IMR-90 (cell line): ENCODE results near the gene SBF2. TPM values are rescaled to one million over a fixed set of nuclear protein-coding genes. Genes with fewer than 3 reads are reported as not detected.

ENCODE experiments used
- ATAC-seq: fragments of 200-7000 bp; cut with Tn5 transposase; 2 replicates; pipeline ENCODE4 v1.9.1; 2020; ENCODE audit warnings: low read depth, mild to moderate bottlenecking, moderate library complexity
- BruUV-seq: library from RNA; stranded (reverse); fragments of 400-500 nt; replicated peaks from 2 replicates; lab custom pipeline; 2021; lab: Mats Ljungman, UMichigan
- CTCF ChIA-PET: fragments of 300-600 bp; formaldehyde crosslinking; extraction: SDS; loops from one replicate; lab custom pipeline; 2021; ENCODE audit warnings: antibody characterized with exemption; lab: Yijun Ruan, JAX
- POLR2A ChIA-PET: fragments of 300-600 bp; sonication (Branson Sonifier 250); formaldehyde crosslinking; loops from one replicate; lab custom pipeline; 2022; ENCODE audit warnings: antibody characterized with exemption; ENCODE audit not compliant: unreplicated experiment; lab: Charles Lee
- DNase-seq: peaks from one replicate; pipeline ENCODE4 v3.0.0; 2013
- H2AFZ ChIP-seq: replicated peaks from 2 replicates; pipeline ENCODE3; 2013; ENCODE audit warnings: low read length, mild to moderate bottlenecking; ENCODE audit not compliant: poor library complexity
- H2AK5ac ChIP-seq: 2 replicates; pipeline ENCODE4 v1.6.1; 2013; ENCODE audit warnings: low read depth, low read length, inconsistent platforms
- H2AK9ac ChIP-seq: replicated peaks from 2 replicates; pipeline ENCODE3; 2013; ENCODE audit warnings: mild to moderate bottlenecking, low read depth, low read length, moderate library complexity; ENCODE audit not compliant: poor library complexity
- H2BK120ac ChIP-seq: 2 replicates; pipeline ENCODE4 v1.6.1; 2013; ENCODE audit warnings: low read depth, low read length, inconsistent platforms
- H2BK15ac ChIP-seq: 3 replicates; pipeline ENCODE4 v1.6.1; 2013; ENCODE audit warnings: low read depth, low read length, inconsistent platforms
- H2BK20ac ChIP-seq: 2 replicates; pipeline ENCODE4 v1.6.1; 2013; ENCODE audit warnings: low read depth, mild to moderate bottlenecking, inconsistent platforms, low read length, moderate library complexity
- H2BK5ac ChIP-seq: 2 replicates; pipeline ENCODE4 v1.6.1; 2013; ENCODE audit warnings: mild to moderate bottlenecking, low read depth, low read length, inconsistent platforms; ENCODE audit not compliant: poor library complexity, severe bottlenecking
- H3K14ac ChIP-seq: replicated peaks from 2 replicates; pipeline ENCODE4 v1.6.1; 2013; ENCODE audit warnings: low read depth, low read length, inconsistent platforms
- H3K18ac ChIP-seq: 2 replicates; pipeline ENCODE4 v1.6.1; 2013; ENCODE audit warnings: low read depth, low read length, control low read depth
- H3K23ac ChIP-seq: 2 replicates; pipeline ENCODE4 v1.6.1; 2013; ENCODE audit warnings: low read depth, low read length, inconsistent platforms
- H3K27ac ChIP-seq: 2 replicates; pipeline ENCODE4 v1.5.1; 2013; ENCODE audit warnings: mild to moderate bottlenecking, control low read depth, low read length; ENCODE audit not compliant: insufficient read depth
- H3K27me3 ChIP-seq: 2 replicates; pipeline ENCODE4 v1.6.1; 2013; ENCODE audit warnings: low read length; ENCODE audit not compliant: control insufficient read depth, insufficient read depth
- H3K36me3 ChIP-seq: 2 replicates; pipeline ENCODE4 v1.6.1; 2013; ENCODE audit warnings: low read length, mixed read lengths; ENCODE audit not compliant: control insufficient read depth, insufficient read depth
- H3K4ac ChIP-seq: 2 replicates; pipeline ENCODE4 v1.6.1; 2013; ENCODE audit warnings: low read depth, low read length, inconsistent platforms
- H3K4me1 ChIP-seq: 2 replicates; pipeline ENCODE4 v1.6.1; 2013; ENCODE audit warnings: low read length, mixed read lengths; ENCODE audit not compliant: control insufficient read depth, insufficient read depth
- H3K4me2 ChIP-seq: 2 replicates; pipeline ENCODE4 v1.6.1; 2013; ENCODE audit warnings: low read depth, mild to moderate bottlenecking, control low read depth, low read length, moderate library complexity
- H3K4me3 ChIP-seq: 2 replicates; pipeline ENCODE4 v1.5.1; 2013; ENCODE audit warnings: low read depth, mild to moderate bottlenecking, control low read depth, low read length, moderate library complexity; ENCODE audit not compliant: insufficient read depth
- H3K56ac ChIP-seq: 2 replicates; pipeline ENCODE4 v1.6.1; 2013; ENCODE audit warnings: low read length, inconsistent platforms; ENCODE audit not compliant: insufficient read depth; ENCODE audit errors: extremely low read depth
- H3K79me1 ChIP-seq, 2 experiments: 2 replicates each; pipeline ENCODE4 v1.6.1; 2013; ENCODE audit warnings: low read length in 2 of 2, inconsistent platforms in 1 of 2, low read depth in 1 of 2
- H3K9ac ChIP-seq: 2 replicates; pipeline ENCODE4 v1.6.1; 2013; ENCODE audit warnings: low read depth, low read length, control low read depth
- H3K9me1 ChIP-seq: 2 replicates; pipeline ENCODE4 v1.6.1; 2013; ENCODE audit warnings: low read length, inconsistent platforms; ENCODE audit not compliant: insufficient read depth
- H3K9me3 ChIP-seq: 2 replicates; pipeline ENCODE4 v1.6.1; 2013; ENCODE audit warnings: low read length; ENCODE audit not compliant: control insufficient read depth, insufficient read depth
- H4K20me1 ChIP-seq: 2 replicates; pipeline ENCODE4 v1.6.1; 2013; ENCODE audit warnings: low read length, inconsistent platforms; ENCODE audit not compliant: insufficient read depth
- H4K5ac ChIP-seq: 2 replicates; pipeline ENCODE4 v1.6.1; 2013; ENCODE audit warnings: mild to moderate bottlenecking, low read depth, low read length, control low read depth
- H4K8ac ChIP-seq, 2 experiments: 2 replicates each; pipeline ENCODE4 v1.6.1; 2013; ENCODE audit warnings: low read depth in 2 of 2, low read length in 2 of 2, control low read depth in 1 of 2, inconsistent platforms in 1 of 2
- H4K91ac ChIP-seq: 2 replicates; pipeline ENCODE4 v1.6.1; 2013; ENCODE audit warnings: low read depth, low read length, inconsistent platforms; ENCODE audit not compliant: insufficient read depth
- NFE2L2 ChIP-seq: fragments of 150-350 bp; IDR thresholded peaks from 2 replicates; pipeline ENCODE4 v1.6.1; 2016; ENCODE audit warnings: low read depth, mild to moderate bottlenecking, low read length
- WGBS, 2 experiments: methylation state at CpG; one replicate each; pipeline versions ENCODE4 v1.1.5 to v1.1.7; 2013; ENCODE audit warnings: missing lambda C conversion rate in 2 of 2; ENCODE audit not compliant: insufficient read length in 1 of 2; ENCODE audit errors: extremely low coverage in 2 of 2; 5-methylcytosine and 5-hydroxymethylcytosine counted together
- dilution Hi-C: fragments of 300-500 bp; cut with HindIII; formaldehyde crosslinking; loops from one replicate; pipeline ENCODE4 v1.14.3; 2018; ENCODE audit warnings: low sequenced_read_pairs; ENCODE audit not compliant: unreplicated experiment
- in situ Hi-C: fragments of 300-500 bp; cut with MboI; formaldehyde crosslinking; loops from 3 replicates; pipeline ENCODE4 v1.14.3; 2019; ENCODE audit warnings: low sequenced_read_pairs, inconsistent platforms, mixed read lengths
- intact Hi-C: fragments of 100-400 bp; cut with micrococcal nuclease; formaldehyde crosslinking; loops from 2 replicates; pipeline ENCODE4 v1.10.0; 2022
- polyA plus RNA-seq, 3 experiments: library from polyadenylated mRNA; depleted of rRNA; stranded (reverse); fragments of >200 nt; gene quantifications; 2 replicates each; pipeline ENCODE4 v1.2.3, GENCODE V29; 2012; ENCODE audit warnings: low replicate concordance in 1 of 3
- total RNA-seq: library from RNA; depleted of rRNA; stranded (reverse); fragments of >200 nt; gene quantifications from 2 replicates; pipeline ENCODE4 v1.2.3, GENCODE V29; 2012

Gene SBF2
- total and polyA plus RNA-seq, 2 of the 4 experiments (the other 2 are of a cell fraction) = 23.8 to 51.8 TPM

GRCh38 chr11:9875399-9875798, 418.6 kb downstream of the SBF2 start:
- no peak for DNase-seq
- in situ Hi-C loops = no loop called here
- POLR2A ChIA-PET = no interaction called here

More at GRCh38 chr11:9875399-9875798, 418.6 kb downstream of the SBF2 start:
- H3K18ac ChIP-seq = peak overlapping the region; percentile 76; the same call in 1 of the 2 replicates
- no peak for ATAC-seq
- intact Hi-C loops (no loop called here), dilution Hi-C loops (no loop called here)
- H3K4ac ChIP-seq = no peak overlapping the region
- no peaks in the 10 kb centered on the region for H4K20me1 ChIP-seq
- peaks cover 4 to 5% of the 10 kb centered on the region in 2 experiments; a peak in 1 of 4 replicates for H3K79me1 ChIP-seq
- H2AFZ ChIP-seq = no peak overlapping the region
- no peak overlapping the region for H2AK5ac ChIP-seq
- no CpG with 5 or more reads among the region's 1 CpG for WGBS, 2 experiments
- no peak overlapping the region; the same call in 1 of the 2 replicates for H3K9ac ChIP-seq
- H2AK9ac ChIP-seq = no peak overlapping the region
- H3K4me1 ChIP-seq = peaks cover 5% of the 10 kb centered on the region
- H3K9me1 ChIP-seq = no peaks in the 10 kb centered on the region
- no peak overlapping the region for H2BK120ac ChIP-seq
- H3K36me3 ChIP-seq = no peaks in the 10 kb centered on the region; the same call in 1 of the 2 replicates
- no peaks in the 10 kb centered on the region for H3K27me3 ChIP-seq
- H4K91ac ChIP-seq = no peak overlapping the region
- peak overlapping the region; percentile 37; the same call in 1 of the 2 replicates for H3K27ac ChIP-seq
- H2BK15ac ChIP-seq = no peak overlapping the region
- no peak for TF ChIP-seq NFE2L2
- H3K56ac ChIP-seq = no peak overlapping the region
- H3K4me3 ChIP-seq = no peak overlapping the region
- CTCF ChIA-PET = interaction anchor here (0.6 kb wide), 1 partner anchor 412 kb away, joined by 4 read pairs; no protein-coding TSS in a partner anchor
- peak overlapping the region; percentile 6; the same call in 1 of the 2 replicates for H3K23ac ChIP-seq
- H3K14ac ChIP-seq = no peak overlapping the region
- H3K4me2 ChIP-seq = no peak overlapping the region; the same call in 1 of the 2 replicates
- peak overlapping the region; percentile 20 to 78; a peak in 2 of 4 replicates for H4K8ac ChIP-seq
- no TSS peak for BruUV-seq
- H3K9me3 ChIP-seq = peaks cover 4% of the 10 kb centered on the region; the same call in 1 of the 2 replicates
- H2BK20ac ChIP-seq = no peak overlapping the region
- H4K5ac ChIP-seq = peak overlapping the region; percentile 95; the same call in 1 of the 2 replicates
- no peak overlapping the region for H2BK5ac ChIP-seq
